Esophagus muscularis mucosa (tissue), 4 donors: ENCODE data around the gene LRIF1.
"Not testable (repeated sequence)": the region's sequence is repeated elsewhere in the genome, so short reads cannot be mapped to it uniquely, and the experiment has no call there.

Experiments used
- EP300 ChIP-seq: sonication (generic); formaldehyde crosslinking; IDR thresholded peaks from one replicate; pipeline ENCODE4 v1.6.1; 2017; ENCODE audit warnings: antibody characterized with exemption
- POLR2AphosphoS5 ChIP-seq, 2 donors: sonication (generic); formaldehyde crosslinking; IDR thresholded peaks; one replicate each; pipeline ENCODE4 v1.6.1; 2017; ENCODE audit warnings: antibody characterized with exemption in 2 of 2
- TF ChIP-seq, protein P1 (sequence below), 3 experiments: fragments of 200-600 bp in 2 of 3; fragments of 450-650 bp in 1 of 3; sonication (generic) in 2 of 3; IDR thresholded peaks; one replicate each; pipeline ENCODE4 v1.5.1; 2017 to 2019; ENCODE audit warnings: antibody characterized with exemption in 3 of 3, mild to moderate bottlenecking in 2 of 3, moderate library complexity in 1 of 3

DNA sequence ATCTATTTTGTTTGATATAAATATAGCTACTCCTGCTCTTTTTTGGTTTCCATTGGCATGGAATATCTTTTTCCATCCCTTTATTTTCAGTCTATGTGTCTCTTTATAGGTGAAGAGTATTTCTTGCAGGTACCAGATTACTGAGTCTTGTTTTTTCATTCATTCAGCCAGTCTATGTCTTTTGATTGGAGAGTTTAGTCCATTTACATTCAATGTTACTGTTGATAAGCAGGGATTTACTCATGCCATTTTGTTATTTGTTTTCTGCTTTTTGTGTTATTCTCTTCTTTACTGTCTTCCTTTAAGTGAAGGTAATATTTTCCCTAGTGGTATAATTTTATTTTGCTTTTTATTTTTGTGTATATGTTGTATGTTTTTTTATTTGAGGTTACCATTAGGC is 35.9 kb upstream of the LRIF1 start:
- not testable (repeated sequence) for TF ChIP-seq EP300; POLR2AphosphoS5 (IDR thresholded peaks at IDR 0.05)
- TF ChIP-seq, protein P1, sequence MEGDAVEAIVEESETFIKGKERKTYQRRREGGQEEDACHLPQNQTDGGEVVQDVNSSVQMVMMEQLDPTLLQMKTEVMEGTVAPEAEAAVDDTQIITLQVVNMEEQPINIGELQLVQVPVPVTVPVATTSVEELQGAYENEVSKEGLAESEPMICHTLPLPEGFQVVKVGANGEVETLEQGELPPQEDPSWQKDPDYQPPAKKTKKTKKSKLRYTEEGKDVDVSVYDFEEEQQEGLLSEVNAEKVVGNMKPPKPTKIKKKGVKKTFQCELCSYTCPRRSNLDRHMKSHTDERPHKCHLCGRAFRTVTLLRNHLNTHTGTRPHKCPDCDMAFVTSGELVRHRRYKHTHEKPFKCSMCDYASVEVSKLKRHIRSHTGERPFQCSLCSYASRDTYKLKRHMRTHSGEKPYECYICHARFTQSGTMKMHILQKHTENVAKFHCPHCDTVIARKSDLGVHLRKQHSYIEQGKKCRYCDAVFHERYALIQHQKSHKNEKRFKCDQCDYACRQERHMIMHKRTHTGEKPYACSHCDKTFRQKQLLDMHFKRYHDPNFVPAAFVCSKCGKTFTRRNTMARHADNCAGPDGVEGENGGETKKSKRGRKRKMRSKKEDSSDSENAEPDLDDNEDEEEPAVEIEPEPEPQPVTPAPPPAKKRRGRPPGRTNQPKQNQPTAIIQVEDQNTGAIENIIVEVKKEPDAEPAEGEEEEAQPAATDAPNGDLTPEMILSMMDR (IDR thresholded peaks at IDR 0.05): not testable (repeated sequence)
